ENCODE results near the gene GJB5. TPM values are rescaled to one million over a fixed set of nuclear protein-coding genes. Genes with fewer than 3 reads are reported as not detected.

GJB5 gene
- total and polyA plus RNA-seq, 10 of the 15 experiments (the other 5 are each of a cell fraction or from before 2014, with no cell fraction given), result not detected

DNA sequence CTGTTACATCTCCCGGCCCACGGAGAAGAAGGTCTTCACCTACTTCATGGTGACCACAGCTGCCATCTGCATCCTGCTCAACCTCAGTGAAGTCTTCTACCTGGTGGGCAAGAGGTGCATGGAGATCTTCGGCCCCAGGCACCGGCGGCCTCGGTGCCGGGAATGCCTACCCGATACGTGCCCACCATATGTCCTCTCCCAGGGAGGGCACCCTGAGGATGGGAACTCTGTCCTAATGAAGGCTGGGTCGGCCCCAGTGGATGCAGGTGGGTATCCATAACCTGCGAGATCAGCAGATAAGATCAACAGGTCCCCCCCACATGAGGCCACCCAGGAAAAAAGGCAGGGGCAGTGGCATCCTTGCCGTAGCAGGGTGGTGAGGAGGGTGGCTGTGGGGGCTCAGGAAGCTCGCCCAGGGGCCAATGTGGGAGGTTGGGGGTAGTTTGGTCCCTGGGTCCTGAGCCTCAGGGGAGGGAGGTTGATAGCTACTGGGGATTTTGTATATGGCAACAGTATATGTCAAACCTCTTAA, 7.0 kb downstream of the GJB5 start (continued):
- TF ChIP-seq MTA2 (IDR thresholded peaks at IDR 0.05; ENCODE audit: low read depth), result no peak

DNA sequence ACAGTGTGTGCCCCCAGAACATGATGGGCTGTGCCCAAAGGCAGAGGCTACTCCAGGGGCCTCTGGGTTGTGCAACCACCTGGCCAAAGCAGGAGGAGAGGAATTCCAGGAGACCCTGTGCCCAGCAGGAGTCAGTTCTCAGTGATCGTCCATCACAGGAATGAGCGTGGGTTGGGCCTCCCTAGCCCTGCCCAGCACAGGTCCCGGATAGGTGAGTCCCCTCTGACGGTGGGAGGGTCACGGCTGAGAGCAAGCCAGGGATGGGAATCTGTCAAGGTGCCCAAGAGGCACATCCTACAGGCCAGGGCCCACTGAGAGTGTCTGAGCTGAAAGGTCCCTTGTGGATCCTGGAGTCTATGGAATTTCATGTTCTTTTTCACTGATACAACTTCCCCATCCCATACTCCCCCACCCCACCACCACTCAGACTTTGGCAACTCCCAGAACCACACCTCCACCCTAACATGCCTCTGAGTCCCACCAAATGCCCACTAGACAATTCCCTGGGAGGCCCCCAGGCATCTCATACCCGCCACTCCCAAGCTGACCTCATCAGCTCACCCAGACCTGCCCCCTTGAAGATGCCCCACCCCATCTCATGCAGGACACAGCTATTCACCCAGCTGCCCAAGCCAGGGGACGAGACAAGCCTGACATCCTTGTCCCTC, 7.8 kb downstream of the GJB5 start:
- CTCF ChIA-PET, result interaction anchor here (1.1 kb wide), 1 partner anchor 9 kb away, joined by 3 read pairs; no protein-coding TSS in a partner anchor
- BruUV-seq (replicated peaks), result no TSS peak
- WGBS (ENCODE audit: insufficient coverage, insufficient replicate concordance, low lambda C conversion rate, missing lambda C conversion rate), result 2% methylated on average over 6 of the region's 7 CpGs
- no peak for TF ChIP-seq TAF1 (IDR thresholded peaks at IDR 0.05; ENCODE audit: borderline replicate concordance, low read depth, low read length)
- TF ChIP-seq ESRRA (IDR thresholded peaks at IDR 0.05; ENCODE audit: low read length), result no peak
- TF ChIP-seq EED (IDR thresholded peaks at IDR 0.05; ENCODE audit: low read depth), result no peak
- no peak for TF ChIP-seq CBX3 (IDR thresholded peaks at IDR 0.05; ENCODE audit: borderline replicate concordance, low read depth)
- TF ChIP-seq, protein P1, sequence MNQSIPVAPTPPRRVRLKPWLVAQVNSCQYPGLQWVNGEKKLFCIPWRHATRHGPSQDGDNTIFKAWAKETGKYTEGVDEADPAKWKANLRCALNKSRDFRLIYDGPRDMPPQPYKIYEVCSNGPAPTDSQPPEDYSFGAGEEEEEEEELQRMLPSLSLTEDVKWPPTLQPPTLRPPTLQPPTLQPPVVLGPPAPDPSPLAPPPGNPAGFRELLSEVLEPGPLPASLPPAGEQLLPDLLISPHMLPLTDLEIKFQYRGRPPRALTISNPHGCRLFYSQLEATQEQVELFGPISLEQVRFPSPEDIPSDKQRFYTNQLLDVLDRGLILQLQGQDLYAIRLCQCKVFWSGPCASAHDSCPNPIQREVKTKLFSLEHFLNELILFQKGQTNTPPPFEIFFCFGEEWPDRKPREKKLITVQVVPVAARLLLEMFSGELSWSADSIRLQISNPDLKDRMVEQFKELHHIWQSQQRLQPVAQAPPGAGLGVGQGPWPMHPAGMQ (IDR thresholded peaks at IDR 0.05; ENCODE audit: borderline replicate concordance), result no peak
- TF ChIP-seq, protein P2, sequence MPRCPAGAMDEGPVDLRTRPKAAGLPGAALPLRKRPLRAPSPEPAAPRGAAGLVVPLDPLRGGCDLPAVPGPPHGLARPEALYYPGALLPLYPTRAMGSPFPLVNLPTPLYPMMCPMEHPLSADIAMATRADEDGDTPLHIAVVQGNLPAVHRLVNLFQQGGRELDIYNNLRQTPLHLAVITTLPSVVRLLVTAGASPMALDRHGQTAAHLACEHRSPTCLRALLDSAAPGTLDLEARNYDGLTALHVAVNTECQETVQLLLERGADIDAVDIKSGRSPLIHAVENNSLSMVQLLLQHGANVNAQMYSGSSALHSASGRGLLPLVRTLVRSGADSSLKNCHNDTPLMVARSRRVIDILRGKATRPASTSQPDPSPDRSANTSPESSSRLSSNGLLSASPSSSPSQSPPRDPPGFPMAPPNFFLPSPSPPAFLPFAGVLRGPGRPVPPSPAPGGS (IDR thresholded peaks at IDR 0.05; ENCODE audit: borderline replicate concordance, insufficient read depth, low read depth, low read length, poor library complexity, severe bottlenecking), result no peak
- no peak for TF ChIP-seq CHD4 (IDR thresholded peaks at IDR 0.05)
- TF ChIP-seq RAD51 (IDR thresholded peaks at IDR 0.05), result no peak
- TF ChIP-seq SUZ12 (IDR thresholded peaks at IDR 0.05; ENCODE audit: unreplicated experiment), result no peak
- TF ChIP-seq RFX5 (IDR thresholded peaks at IDR 0.05; ENCODE audit: low read depth, low read length), result no peak
- TF ChIP-seq, protein P3, sequence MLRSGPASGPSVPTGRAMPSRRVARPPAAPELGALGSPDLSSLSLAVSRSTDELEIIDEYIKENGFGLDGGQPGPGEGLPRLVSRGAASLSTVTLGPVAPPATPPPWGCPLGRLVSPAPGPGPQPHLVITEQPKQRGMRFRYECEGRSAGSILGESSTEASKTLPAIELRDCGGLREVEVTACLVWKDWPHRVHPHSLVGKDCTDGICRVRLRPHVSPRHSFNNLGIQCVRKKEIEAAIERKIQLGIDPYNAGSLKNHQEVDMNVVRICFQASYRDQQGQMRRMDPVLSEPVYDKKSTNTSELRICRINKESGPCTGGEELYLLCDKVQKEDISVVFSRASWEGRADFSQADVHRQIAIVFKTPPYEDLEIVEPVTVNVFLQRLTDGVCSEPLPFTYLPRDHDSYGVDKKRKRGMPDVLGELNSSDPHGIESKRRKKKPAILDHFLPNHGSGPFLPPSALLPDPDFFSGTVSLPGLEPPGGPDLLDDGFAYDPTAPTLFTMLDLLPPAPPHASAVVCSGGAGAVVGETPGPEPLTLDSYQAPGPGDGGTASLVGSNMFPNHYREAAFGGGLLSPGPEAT (IDR thresholded peaks at IDR 0.05; ENCODE audit: low read depth), result no peak
- TF ChIP-seq, protein P4, sequence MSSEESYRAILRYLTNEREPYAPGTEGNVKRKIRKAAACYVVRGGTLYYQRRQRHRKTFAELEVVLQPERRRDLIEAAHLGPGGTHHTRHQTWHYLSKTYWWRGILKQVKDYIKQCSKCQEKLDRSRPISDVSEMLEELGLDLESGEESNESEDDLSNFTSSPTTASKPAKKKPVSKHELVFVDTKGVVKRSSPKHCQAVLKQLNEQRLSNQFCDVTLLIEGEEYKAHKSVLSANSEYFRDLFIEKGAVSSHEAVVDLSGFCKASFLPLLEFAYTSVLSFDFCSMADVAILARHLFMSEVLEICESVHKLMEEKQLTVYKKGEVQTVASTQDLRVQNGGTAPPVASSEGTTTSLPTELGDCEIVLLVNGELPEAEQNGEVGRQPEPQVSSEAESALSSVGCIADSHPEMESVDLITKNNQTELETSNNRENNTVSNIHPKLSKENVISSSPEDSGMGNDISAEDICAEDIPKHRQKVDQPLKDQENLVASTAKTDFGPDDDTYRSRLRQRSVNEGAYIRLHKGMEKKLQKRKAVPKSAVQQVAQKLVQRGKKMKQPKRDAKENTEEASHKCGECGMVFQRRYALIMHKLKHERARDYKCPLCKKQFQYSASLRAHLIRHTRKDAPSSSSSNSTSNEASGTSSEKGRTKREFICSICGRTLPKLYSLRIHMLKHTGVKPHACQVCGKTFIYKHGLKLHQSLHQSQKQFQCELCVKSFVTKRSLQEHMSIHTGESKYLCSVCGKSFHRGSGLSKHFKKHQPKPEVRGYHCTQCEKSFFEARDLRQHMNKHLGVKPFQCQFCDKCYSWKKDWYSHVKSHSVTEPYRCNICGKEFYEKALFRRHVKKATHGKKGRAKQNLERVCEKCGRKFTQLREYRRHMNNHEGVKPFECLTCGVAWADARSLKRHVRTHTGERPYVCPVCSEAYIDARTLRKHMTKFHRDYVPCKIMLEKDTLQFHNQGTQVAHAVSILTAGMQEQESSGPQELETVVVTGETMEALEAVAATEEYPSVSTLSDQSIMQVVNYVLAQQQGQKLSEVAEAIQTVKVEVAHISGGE (CRISPR knock-in tag; IDR thresholded peaks at IDR 0.05), result no peak
- no peak for TF ChIP-seq ZZZ3 (IDR thresholded peaks at IDR 0.05; ENCODE audit: control insufficient read depth, insufficient read length, low read depth)

More for the DNA sequence above, 7.8 kb downstream of the GJB5 start:
- in situ Hi-C loops (cut with MboI), result no loop called here
- Histone ChIP-seq H3K4me2 (ENCODE audit: control insufficient read depth, insufficient read depth) (no peak overlapping the region), H3K27me3 (replicated peaks in 1 of 2; ENCODE audit: control insufficient read depth in 2 of 2, insufficient read depth in 2 of 2, low read length in 1 of 2) (no peaks in the 10 kb centered on the region; a peak in 2 of 4 replicates), H3K79me2 (ENCODE audit: control insufficient read depth, insufficient read depth, low read length) (no peaks in the 10 kb centered on the region), H2AFZ (ENCODE audit: control insufficient read depth, low read depth, low read length) (no peak overlapping the region), H3K9ac (ENCODE audit: control insufficient read depth, insufficient read depth, low read length) (no peak overlapping the region), H3K4me1 (ENCODE audit: control insufficient read depth, insufficient read depth, low read length) (no peaks in the 10 kb centered on the region), H4K20me1 (ENCODE audit: control insufficient read depth, insufficient read depth) (no peaks in the 10 kb centered on the region), H3K36me3 (ENCODE audit: control insufficient read depth in 2 of 2, insufficient read depth in 2 of 2, low read length in 1 of 2) (no peaks in the 10 kb centered on the region), H3K27ac (ENCODE audit: control insufficient read depth, insufficient read depth) (no peak overlapping the region), H3K4me3 (no peak overlapping the region), H3K9me3 (replicated peaks; ENCODE audit: control insufficient read depth, insufficient read depth, low read length) (no peaks in the 10 kb centered on the region)
- FAIRE-seq, result no peak
- ChIA-PET RAD21 (ENCODE audit: unreplicated experiment) (no interaction called here), SMC1A (ENCODE audit: uncharacterized antibody, unreplicated experiment) (no interaction called here), POLR2A (no interaction called here)
- no peak for ATAC-seq
- DNase-seq (ENCODE audit: low read depth, low spot score), result no peak
- intact Hi-C loops (cut with micrococcal nuclease; ENCODE audit: unreplicated experiment), result no loop called here

All from GM12878 (cell line).